Measurements from ENCODE around the gene NOLC1.
A peak's percentile ranks its signal among the peaks of the same experiment; 100 is the strongest.

Gene NOLC1

DNA sequence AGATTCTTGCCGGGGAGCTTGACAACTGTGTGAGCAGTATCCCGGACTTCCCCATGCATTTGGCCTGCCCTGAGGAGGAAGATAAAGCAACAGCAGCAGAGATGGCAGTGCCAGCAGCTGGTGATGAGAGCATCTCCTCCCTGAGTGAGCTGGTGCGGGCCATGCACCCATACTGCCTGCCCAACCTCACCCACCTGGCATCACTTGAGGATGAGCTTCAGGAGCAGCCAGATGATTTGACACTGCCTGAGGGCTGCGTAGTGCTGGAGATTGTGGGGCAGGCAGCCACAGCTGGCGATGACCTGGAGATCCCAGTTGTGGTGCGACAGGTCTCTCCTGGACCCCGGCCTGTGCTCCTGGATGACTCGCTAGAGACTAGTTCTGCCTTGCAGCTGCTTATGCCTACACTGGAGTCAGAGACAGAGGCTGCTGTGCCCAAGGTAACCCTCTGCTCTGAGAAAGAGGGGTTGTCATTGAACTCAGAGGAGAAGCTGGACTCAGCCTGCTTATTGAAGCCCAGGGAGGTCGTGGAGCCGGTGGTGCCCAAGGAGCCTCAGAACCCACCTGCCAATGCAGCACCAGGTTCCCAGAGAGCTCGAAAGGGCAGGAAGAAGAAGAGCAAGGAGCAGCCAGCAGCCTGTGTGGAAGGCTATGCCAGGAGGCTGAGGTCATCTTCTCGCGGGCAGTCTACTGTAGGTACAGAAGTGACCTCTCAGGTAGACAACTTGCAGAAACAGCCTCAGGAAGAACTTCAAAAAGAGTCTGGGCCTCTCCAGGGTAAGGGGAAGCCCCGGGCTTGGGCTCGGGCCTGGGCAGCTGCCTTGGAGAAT lies 12.7 kb upstream of the NOLC1 start:
- H3K36me3 ChIP-seq (ENCODE audit: control insufficient read depth, insufficient read depth, low read length) = peaks cover 54% of the 10 kb centered on the region

DNA sequence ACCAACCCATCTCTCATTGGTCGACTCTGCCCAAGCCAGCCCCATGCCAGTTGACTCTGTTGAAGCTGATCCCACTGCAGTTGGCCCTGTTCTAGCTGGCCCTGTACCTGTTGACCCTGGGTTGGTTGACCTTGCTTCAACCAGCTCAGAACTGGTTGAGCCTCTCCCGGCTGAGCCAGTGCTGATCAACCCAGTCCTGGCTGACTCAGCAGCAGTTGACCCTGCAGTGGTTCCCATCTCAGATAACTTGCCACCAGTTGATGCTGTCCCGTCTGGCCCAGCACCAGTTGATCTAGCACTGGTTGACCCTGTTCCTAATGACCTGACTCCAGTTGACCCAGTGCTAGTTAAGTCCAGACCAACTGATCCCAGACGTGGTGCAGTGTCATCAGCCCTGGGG lies 12.0 kb upstream of the NOLC1 start:
- no peaks in the 10 kb centered on the region for H3K9me3 ChIP-seq (ENCODE audit: control insufficient read depth, low read length)
- 95 to 96% methylated on average over 4 of the region's 4 CpGs for WGBS, 2 experiments

More for the DNA sequence above, 12.7 kb upstream of the NOLC1 start:
- no peaks in the 10 kb centered on the region for H3K9me3 ChIP-seq (ENCODE audit: control insufficient read depth, low read length)
- no peak overlapping the region for H3K27ac ChIP-seq (ENCODE audit: insufficient read depth, low read depth, low read length, poor library complexity, severe bottlenecking)
- H3K4me1 ChIP-seq (ENCODE audit: control insufficient read depth, insufficient read depth, low read length) = peaks cover 13% of the 10 kb centered on the region
- 96% methylated on average over 15 of the region's 15 CpGs for WGBS, 2 experiments
- no peaks in the 10 kb centered on the region for H3K27me3 ChIP-seq (ENCODE audit: control insufficient read depth, insufficient read depth, low read length, poor library complexity, severe bottlenecking)
- H3K4me3 ChIP-seq (ENCODE audit: insufficient read depth, low read depth, low read length) = no peak overlapping the region

DNA sequence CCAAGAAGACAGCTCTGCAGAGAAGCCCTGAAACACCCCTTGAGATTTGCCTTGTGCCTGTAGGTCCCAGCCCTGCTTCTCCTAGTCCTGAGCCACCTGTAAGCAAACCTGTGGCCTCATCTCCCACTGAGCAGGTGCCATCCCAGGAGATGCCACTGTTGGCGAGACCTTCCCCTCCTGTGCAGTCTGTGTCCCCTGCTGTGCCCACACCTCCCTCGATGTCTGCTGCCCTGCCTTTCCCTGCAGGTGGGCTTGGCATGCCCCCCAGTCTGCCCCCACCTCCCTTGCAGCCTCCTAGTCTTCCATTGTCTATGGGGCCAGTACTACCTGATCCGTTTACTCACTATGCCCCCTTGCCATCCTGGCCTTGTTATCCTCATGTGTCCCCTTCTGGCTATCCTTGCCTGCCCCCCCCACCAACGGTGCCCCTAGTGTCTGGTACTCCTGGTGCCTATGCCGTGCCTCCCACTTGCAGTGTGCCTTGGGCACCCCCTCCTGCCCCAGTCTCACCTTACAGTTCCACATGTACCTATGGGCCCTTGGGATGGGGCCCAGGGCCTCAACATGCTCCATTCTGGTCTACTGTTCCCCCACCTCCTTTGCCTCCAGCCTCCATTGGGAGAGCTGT lies 11.2 kb upstream of the NOLC1 start:
- WGBS, 2 experiments = 93 to 95% methylated on average over 5 of the region's 5 CpGs
- H3K36me3 ChIP-seq (ENCODE audit: control insufficient read depth, insufficient read depth, low read length) = peaks cover 54% of the 10 kb centered on the region
- peaks cover 2% of the 10 kb centered on the region for H3K4me1 ChIP-seq (ENCODE audit: control insufficient read depth, insufficient read depth, low read length)
- no peak overlapping the region for H3K4me3 ChIP-seq (ENCODE audit: insufficient read depth, low read depth, low read length)
- no peak overlapping the region for H3K27ac ChIP-seq (ENCODE audit: insufficient read depth, low read depth, low read length, poor library complexity, severe bottlenecking)
- no peaks in the 10 kb centered on the region for H3K27me3 ChIP-seq (ENCODE audit: control insufficient read depth, insufficient read depth, low read length, poor library complexity, severe bottlenecking)
- H3K9me3 ChIP-seq (ENCODE audit: control insufficient read depth, low read length) = no peaks in the 10 kb centered on the region

More for the DNA sequence above, 12.0 kb upstream of the NOLC1 start:
- Histone ChIP-seq H3K27ac (ENCODE audit: insufficient read depth, low read depth, low read length, poor library complexity, severe bottlenecking) (no peak overlapping the region), H3K36me3 (ENCODE audit: control insufficient read depth, insufficient read depth, low read length) (peaks cover 54% of the 10 kb centered on the region), H3K4me1 (ENCODE audit: control insufficient read depth, insufficient read depth, low read length) (peaks cover 7% of the 10 kb centered on the region), H3K4me3 (ENCODE audit: insufficient read depth, low read depth, low read length) (no peak overlapping the region), H3K27me3 (ENCODE audit: control insufficient read depth, insufficient read depth, low read length, poor library complexity, severe bottlenecking) (no peaks in the 10 kb centered on the region)

DNA sequence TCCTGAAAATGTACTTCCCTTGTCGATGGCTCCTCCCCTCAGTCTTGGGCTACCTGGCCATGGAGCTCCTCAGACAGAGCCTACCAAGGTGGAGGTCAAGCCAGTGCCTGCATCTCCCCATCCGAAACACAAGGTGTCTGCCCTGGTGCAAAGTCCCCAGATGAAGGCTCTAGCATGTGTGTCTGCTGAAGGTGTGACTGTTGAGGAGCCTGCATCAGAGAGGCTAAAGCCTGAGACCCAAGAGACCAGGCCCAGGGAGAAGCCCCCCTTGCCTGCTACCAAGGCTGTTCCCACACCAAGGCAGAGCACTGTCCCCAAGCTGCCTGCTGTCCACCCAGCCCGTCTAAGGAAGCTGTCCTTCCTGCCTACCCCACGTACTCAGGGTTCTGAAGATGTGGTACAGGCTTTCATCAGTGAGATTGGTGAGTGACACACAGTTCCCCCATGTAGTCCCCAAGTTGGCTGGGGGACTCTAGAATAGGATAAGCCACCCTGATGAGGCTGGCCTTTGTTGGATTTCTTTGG lies 10.5 kb upstream of the NOLC1 start:
- 93 to 98% methylated on average over 4 of the region's 4 CpGs for WGBS, 2 experiments
- no peak overlapping the region for H3K4me3 ChIP-seq (ENCODE audit: insufficient read depth, low read depth, low read length)
- H3K9me3 ChIP-seq (ENCODE audit: control insufficient read depth, low read length) = no peaks in the 10 kb centered on the region
- no peaks in the 10 kb centered on the region for H3K4me1 ChIP-seq (ENCODE audit: control insufficient read depth, insufficient read depth, low read length)
- H3K36me3 ChIP-seq (ENCODE audit: control insufficient read depth, insufficient read depth, low read length) = peaks cover 54% of the 10 kb centered on the region
- no peaks in the 10 kb centered on the region for H3K27me3 ChIP-seq (ENCODE audit: control insufficient read depth, insufficient read depth, low read length, poor library complexity, severe bottlenecking)
- H3K27ac ChIP-seq (ENCODE audit: insufficient read depth, low read depth, low read length, poor library complexity, severe bottlenecking) = no peak overlapping the region

DNA sequence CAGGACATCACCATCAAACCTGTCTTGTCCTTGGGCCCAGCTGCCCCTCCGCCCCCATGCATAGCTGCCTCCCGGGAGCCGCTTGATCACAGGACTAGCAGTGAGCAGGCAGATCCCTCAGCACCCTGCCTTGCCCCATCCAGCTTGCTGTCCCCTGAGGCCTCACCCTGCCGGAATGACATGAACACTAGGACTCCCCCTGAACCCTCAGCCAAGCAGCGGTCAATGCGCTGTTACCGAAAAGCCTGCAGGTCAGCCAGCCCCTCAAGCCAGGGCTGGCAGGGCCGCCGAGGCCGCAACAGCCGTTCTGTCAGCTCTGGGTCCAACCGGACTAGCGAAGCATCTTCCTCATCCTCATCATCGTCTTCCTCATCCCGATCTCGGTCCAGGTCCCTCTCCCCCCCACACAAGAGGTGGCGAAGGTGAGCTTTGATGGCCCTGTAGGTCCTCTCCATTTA lies 5.2 kb upstream of the NOLC1 start:
- H3K36me3 ChIP-seq (ENCODE audit: control insufficient read depth, insufficient read depth, low read length) = peaks cover 34% of the 10 kb centered on the region
- no peaks in the 10 kb centered on the region for H3K27me3 ChIP-seq (ENCODE audit: control insufficient read depth, insufficient read depth, low read length, poor library complexity, severe bottlenecking)
- H3K27ac ChIP-seq (ENCODE audit: insufficient read depth, low read depth, low read length, poor library complexity, severe bottlenecking) = no peak overlapping the region
- H3K9me3 ChIP-seq (ENCODE audit: control insufficient read depth, low read length) = no peaks in the 10 kb centered on the region
- WGBS, 2 experiments = 95 to 97% methylated on average over 17 of the region's 17 CpGs
- peaks cover 7% of the 10 kb centered on the region for H3K4me1 ChIP-seq (ENCODE audit: control insufficient read depth, insufficient read depth, low read length)
- no peak overlapping the region for H3K4me3 ChIP-seq (ENCODE audit: insufficient read depth, low read depth, low read length)

DNA sequence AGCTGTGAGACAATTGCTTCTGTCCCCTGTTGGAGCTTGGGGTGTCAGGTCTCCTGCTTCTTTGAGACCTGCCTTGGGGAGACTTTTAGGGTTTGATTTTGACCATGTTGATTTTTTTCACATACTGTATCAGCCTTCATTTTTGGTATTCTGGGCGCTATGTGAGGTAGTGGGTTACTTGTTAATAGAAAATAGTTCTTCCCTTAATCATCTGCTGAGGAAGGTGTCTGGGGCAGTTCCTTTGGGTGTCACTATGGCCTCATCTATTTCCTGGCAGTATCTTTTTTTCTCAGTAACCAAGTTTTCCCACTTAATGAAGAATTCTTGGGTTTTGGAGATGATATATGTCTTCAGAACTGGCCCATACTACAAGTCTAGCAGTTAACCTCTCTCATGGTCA lies 4.6 kb upstream of the NOLC1 start:
- Histone ChIP-seq H3K27me3 (ENCODE audit: control insufficient read depth, insufficient read depth, low read length, poor library complexity, severe bottlenecking) (no peaks in the 10 kb centered on the region), H3K27ac (ENCODE audit: insufficient read depth, low read depth, low read length, poor library complexity, severe bottlenecking) (no peak overlapping the region), H3K4me1 (ENCODE audit: control insufficient read depth, insufficient read depth, low read length) (peaks cover 7% of the 10 kb centered on the region), H3K9me3 (ENCODE audit: control insufficient read depth, low read length) (no peaks in the 10 kb centered on the region), H3K36me3 (ENCODE audit: control insufficient read depth, insufficient read depth, low read length) (peaks cover 32% of the 10 kb centered on the region), H3K4me3 (ENCODE audit: insufficient read depth, low read depth, low read length) (no peak overlapping the region)
- WGBS, 2 experiments = 100% methylated on average over 1 of the region's 1 CpG

DNA sequence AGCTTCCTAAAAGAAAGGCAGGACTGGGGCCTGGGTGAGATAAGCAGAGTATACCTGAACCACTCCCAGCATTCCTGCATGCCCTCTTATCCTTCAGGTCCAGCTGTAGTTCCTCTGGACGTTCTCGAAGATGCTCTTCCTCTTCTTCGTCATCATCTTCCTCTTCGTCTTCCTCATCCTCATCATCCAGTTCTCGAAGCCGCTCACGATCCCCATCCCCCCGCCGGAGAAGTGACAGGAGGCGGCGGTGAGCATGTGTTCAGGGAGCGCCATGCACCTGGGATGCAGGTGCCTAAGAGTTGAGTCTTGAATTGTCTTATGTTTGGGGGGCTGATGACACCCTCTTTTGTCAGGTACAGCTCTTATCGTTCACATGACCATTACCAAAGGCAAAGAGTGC lies 3.9 kb upstream of the NOLC1 start:
- peaks cover 26% of the 10 kb centered on the region for H3K36me3 ChIP-seq (ENCODE audit: control insufficient read depth, insufficient read depth, low read length)
- WGBS, 2 experiments = 93 to 95% methylated on average over 13 of the region's 13 CpGs
- peaks cover 10% of the 10 kb centered on the region for H3K4me1 ChIP-seq (ENCODE audit: control insufficient read depth, insufficient read depth, low read length)
- no peaks in the 10 kb centered on the region for H3K9me3 ChIP-seq (ENCODE audit: control insufficient read depth, low read length)
- no peaks in the 10 kb centered on the region for H3K27me3 ChIP-seq (ENCODE audit: control insufficient read depth, insufficient read depth, low read length, poor library complexity, severe bottlenecking)
- H3K4me3 ChIP-seq (ENCODE audit: insufficient read depth, low read depth, low read length) = no peak overlapping the region
- no peak overlapping the region for H3K27ac ChIP-seq (ENCODE audit: insufficient read depth, low read depth, low read length, poor library complexity, severe bottlenecking)

DNA sequence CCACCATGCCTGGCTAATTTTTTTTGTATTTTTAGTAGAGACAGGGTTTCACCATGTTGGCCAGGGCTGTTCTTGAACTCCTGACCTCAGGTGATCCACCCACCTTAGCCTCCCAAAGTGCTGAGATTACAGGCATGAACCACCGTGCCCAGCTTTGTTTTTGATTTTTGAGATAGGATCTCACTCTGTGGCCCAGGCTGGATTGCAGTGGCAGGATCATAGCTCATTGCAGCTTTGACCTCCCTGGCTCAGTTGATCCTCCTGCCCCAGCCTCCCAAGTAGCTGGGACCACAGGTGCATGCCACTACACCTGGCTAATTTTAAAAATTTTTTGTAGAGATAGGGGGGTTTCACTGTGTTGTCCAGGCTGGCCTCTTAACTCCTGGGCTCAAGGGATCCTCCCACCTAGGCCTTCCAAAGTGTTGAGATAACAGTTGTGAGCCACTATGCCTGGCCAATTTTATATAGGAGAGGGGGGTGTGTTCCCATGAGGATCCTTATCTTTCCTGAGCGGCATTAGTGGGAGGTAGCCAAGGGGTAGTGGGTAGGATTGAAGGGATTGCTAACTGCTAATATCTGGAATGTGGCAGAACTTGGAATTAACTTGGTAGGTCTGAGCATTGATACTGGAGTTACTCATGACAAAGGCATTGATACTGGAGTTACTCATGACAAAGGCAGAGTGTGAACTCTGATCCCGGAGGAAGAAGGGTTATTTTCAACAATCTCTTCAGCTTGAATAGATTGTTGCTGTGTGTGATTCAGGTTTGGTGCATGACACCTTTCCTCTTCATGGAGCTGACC lies 1.0 kb upstream of the NOLC1 start:
- peak overlapping the region; percentile 86 for H3K4me3 ChIP-seq (ENCODE audit: insufficient read depth, low read depth, low read length)
- peak overlapping the region; percentile 97 for H3K27ac ChIP-seq (ENCODE audit: insufficient read depth, low read depth, low read length, poor library complexity, severe bottlenecking)
- WGBS, 2 experiments = 85 to 91% methylated on average over 3 of the region's 3 CpGs
- H3K9me3 ChIP-seq (ENCODE audit: control insufficient read depth, low read length) = no peaks in the 10 kb centered on the region
- H3K4me1 ChIP-seq (ENCODE audit: control insufficient read depth, insufficient read depth, low read length) = peaks cover 12% of the 10 kb centered on the region
- H3K36me3 ChIP-seq (ENCODE audit: control insufficient read depth, insufficient read depth, low read length) = peaks cover 31% of the 10 kb centered on the region
- H3K27me3 ChIP-seq (ENCODE audit: control insufficient read depth, insufficient read depth, low read length, poor library complexity, severe bottlenecking) = no peaks in the 10 kb centered on the region

DNA sequence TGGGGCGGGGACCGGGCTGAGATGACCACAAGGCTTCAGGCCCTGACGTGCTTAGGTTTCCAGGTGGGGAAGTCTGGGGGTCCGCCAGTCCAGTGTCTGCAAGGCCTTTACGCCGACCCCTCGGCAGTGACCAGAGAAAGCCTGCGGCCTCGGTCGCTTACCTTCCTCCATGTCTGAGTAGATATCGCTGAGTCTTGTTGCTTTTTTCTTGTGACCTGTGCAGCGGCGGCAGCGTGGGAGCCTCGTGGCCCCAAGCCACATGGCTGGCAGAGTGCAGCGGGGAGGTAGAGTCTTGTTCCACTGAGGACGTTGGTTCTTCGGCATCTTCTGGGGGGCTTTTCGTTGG lies 329 bp downstream of the NOLC1 start:
- peaks cover 33% of the 10 kb centered on the region for H3K36me3 ChIP-seq (ENCODE audit: control insufficient read depth, insufficient read depth, low read length)
- H3K4me1 ChIP-seq (ENCODE audit: control insufficient read depth, insufficient read depth, low read length) = peaks cover 12% of the 10 kb centered on the region
- whole genome bisulfite sequencing, 2 experiments = 0 to 1% methylated on average over 19 of the region's 19 CpGs
- H3K9me3 ChIP-seq (ENCODE audit: control insufficient read depth, low read length) = no peaks in the 10 kb centered on the region
- peak overlapping the region; percentile 86 for H3K4me3 ChIP-seq (ENCODE audit: insufficient read depth, low read depth, low read length)
- H3K27ac ChIP-seq (ENCODE audit: insufficient read depth, low read depth, low read length, poor library complexity, severe bottlenecking) = peak overlapping the region; percentile 76
- no peaks in the 10 kb centered on the region for H3K27me3 ChIP-seq (ENCODE audit: control insufficient read depth, insufficient read depth, low read length, poor library complexity, severe bottlenecking)
